ENCODE data around the gene DDX60. TPM values are rescaled to one million over a fixed set of nuclear protein-coding genes. Genes with fewer than 3 reads are reported as not detected.
"Not testable (repeated sequence)": the region's sequence is repeated elsewhere in the genome, so short reads cannot be mapped to it uniquely, and the experiment has no call there.

The DDX60 gene
- total and polyA plus RNA-seq, 8 donors, result 1.2 to 10.2 (median 3.7) TPM

GRCh38 chr4:168218645-168219044 lies 99.9 kb downstream of the DDX60 start:
- FAIRE-seq (no peak), DNase-seq (no peak), ATAC-seq (peak in 1 of 4 donors; percentile 11)
- WGBS, 2 donors, result 96 to 100% methylated on average over 1 of the region's 1 CpG
- intact Hi-C loops (cut with DNase I), result no loop called here
- peaks cover 0 to 4% (median 0%) of the 10 kb centered on the region in 3 donors for H3K36me3 ChIP-seq
- no peak overlapping the region for H3K27ac ChIP-seq
- H3K4me1 ChIP-seq, result peaks cover 0 to 8% (median 0%) of the 10 kb centered on the region in 3 donors
- no peak for TF ChIP-seq CTCF (IDR thresholded peaks at IDR 0.05)
- no peak overlapping the region for H3K4me3 ChIP-seq
- no peaks in the 10 kb centered on the region for H3K27me3 ChIP-seq
- H3K9me3 ChIP-seq, result no peaks in the 10 kb centered on the region

- ATAC-seq; H3K36me3 ChIP-seq; H3K4me1 ChIP-seq; H3K4me3 ChIP-seq; intact Hi-C loops (cut with DNase I); H3K9me3 ChIP-seq; FAIRE-seq; H3K27ac ChIP-seq; H3K27me3 ChIP-seq; DNase-seq: not testable (repeated sequence)
These were observed 105.0 kb downstream of the DDX60 start for GRCh38 chr4:168213511-168213910.

- 88 to 91% methylated on average over 3 of the region's 3 CpGs for WGBS, 2 donors
- FAIRE-seq, result no peak
These were observed 105.9 kb downstream of the DDX60 start for GRCh38 chr4:168212656-168213055.

GRCh38 chr4:168208957-168209614 lies 109.5 kb downstream of the DDX60 start:
- H3K27ac ChIP-seq, result no peak overlapping the region
- intact Hi-C loops (cut with DNase I), result no loop called here
- no peak overlapping the region for H3K4me3 ChIP-seq
- DNase-seq (no peak), ATAC-seq (no peak), FAIRE-seq (no peak)
- no peaks in the 10 kb centered on the region for H3K4me1 ChIP-seq
- TF ChIP-seq CTCF (IDR thresholded peaks at IDR 0.05), result no peak
- WGBS, 2 donors, result 91 to 97% methylated on average over 3 of the region's 3 CpGs
- H3K9me3 ChIP-seq, result no peaks in the 10 kb centered on the region
- no peaks in the 10 kb centered on the region for H3K27me3 ChIP-seq
- H3K36me3 ChIP-seq, result no peaks in the 10 kb centered on the region

More at GRCh38 chr4:168212656-168213055, 105.9 kb downstream of the DDX60 start:
- DNase-seq, result no peak
- ATAC-seq, result no peak
- Histone ChIP-seq H3K27ac (no peak overlapping the region), H3K9me3 (no peaks in the 10 kb centered on the region), H3K4me1 (no peaks in the 10 kb centered on the region), H3K4me3 (no peak overlapping the region), H3K27me3 (no peaks in the 10 kb centered on the region), H3K36me3 (no peaks in the 10 kb centered on the region)
- no peak for TF ChIP-seq CTCF (IDR thresholded peaks at IDR 0.05)
- intact Hi-C loops (cut with DNase I), result no loop called here

- no peak for FAIRE-seq
- no peaks in the 10 kb centered on the region for H3K36me3 ChIP-seq
- no peak overlapping the region for H3K4me3 ChIP-seq
- H3K9me3 ChIP-seq, result peaks cover 0 to 3% (median 0%) of the 10 kb centered on the region in 4 donors
- 88 to 94% methylated on average over 4 of the region's 4 CpGs for WGBS, 2 donors
- H3K27me3 ChIP-seq, result no peaks in the 10 kb centered on the region
- no peak for ATAC-seq
- no peak for DNase-seq
- intact Hi-C loops (cut with DNase I), result no loop called here
- no peak overlapping the region for H3K27ac ChIP-seq
- H3K4me1 ChIP-seq, result no peaks in the 10 kb centered on the region
- TF ChIP-seq CTCF (IDR thresholded peaks at IDR 0.05), result no peak
These were observed 115.2 kb downstream of the DDX60 start for GRCh38 chr4:168203233-168203911.

All from pancreas (tissue), 10 donors.